HepG2 (cell line): ENCODE measurements around the gene AKT2. TPM values are rescaled to one million over a fixed set of nuclear protein-coding genes. Genes with fewer than 3 reads are reported as not detected.

ENCODE experiments used
- ATF7 ChIP-seq, 2 experiments: fragments of 450-650 bp in 1 of 2; sonication (generic) in 1 of 2; formaldehyde crosslinking in 1 of 2; IDR thresholded peaks; 2 replicates each; pipeline versions ENCODE4 v1.4.0 to v1.6.1; 2016 to 2020; ENCODE audit warnings: antibody characterized with exemption in 1 of 2, mild to moderate bottlenecking in 1 of 2, missing genetic modification reagents in 1 of 2
- ATM ChIP-seq: fragments of 450-650 bp; IDR thresholded peaks from 2 replicates; pipeline ENCODE4 v1.7.1; 2017; ENCODE audit warnings: mild to moderate bottlenecking, borderline replicate concordance
- DPF2 ChIP-seq: sonication (generic); formaldehyde crosslinking; IDR thresholded peaks from 2 replicates; pipeline ENCODE4 v1.4.0; 2020; ENCODE audit warnings: mild to moderate bottlenecking, low read depth, missing genetic modification reagents, borderline replicate concordance
- ETV5 ChIP-seq: IDR thresholded peaks from 2 replicates; pipeline ENCODE4 v1.6.1; 2018; ENCODE audit warnings: missing biosample characterization, missing genetic modification reagents, inconsistent platforms, borderline replicate concordance
- FOXA1 ChIP-seq, 2 experiments: fragments of 450-650 bp in 1 of 2; sonication (generic) in 1 of 2; formaldehyde crosslinking in 1 of 2; IDR thresholded peaks; 2 replicates each; pipeline versions ENCODE4 v1.4.0 to v1.6.1; 2016 to 2020; ENCODE audit warnings: missing genetic modification reagents in 1 of 2
- IRX3 ChIP-seq: sonication (generic); formaldehyde crosslinking; IDR thresholded peaks from 2 replicates; pipeline ENCODE4 v1.8.1; 2023; ENCODE audit warnings: mild to moderate bottlenecking, low read depth, missing genetic modification reagents, borderline replicate concordance
- MIER3 ChIP-seq: IDR thresholded peaks from 2 replicates; pipeline ENCODE4 v1.6.1; 2016; ENCODE audit warnings: missing compliant biosample characterization, borderline replicate concordance
- NONO ChIP-seq, 2 experiments: fragments of 450-650 bp in 1 of 2; sonication (generic) in 1 of 2; formaldehyde crosslinking in 1 of 2; IDR thresholded peaks in 1 of 2; conservative IDR thresholded peaks in 1 of 2; 2 replicates each; pipeline versions ENCODE4 v1.6.1 to v1.8.0; 2017 to 2022; ENCODE audit warnings: mild to moderate bottlenecking in 1 of 2, missing genetic modification reagents in 1 of 2, moderate library complexity in 1 of 2
- RFX3 ChIP-seq: IDR thresholded peaks from 2 replicates; pipeline ENCODE4 v1.6.1; 2016; ENCODE audit warnings: missing biosample characterization, missing genetic modification reagents
- RFX5 ChIP-seq: IDR thresholded peaks from 2 replicates; pipeline ENCODE4 v1.6.1; 2011; ENCODE audit warnings: low read depth, low read length, improper control_type of control experiment
- TBP ChIP-seq: sonication (generic); formaldehyde crosslinking; IDR thresholded peaks from 2 replicates; pipeline ENCODE4 v1.5.0; 2020; ENCODE audit warnings: missing genetic modification reagents
- ZC3H13 ChIP-seq: sonication (generic); formaldehyde crosslinking; IDR thresholded peaks from 2 replicates; pipeline ENCODE4 v1.8.1; 2023; ENCODE audit warnings: mild to moderate bottlenecking, missing genetic modification reagents, moderate library complexity
- ZNF24 ChIP-seq: fragments of 450-650 bp; IDR thresholded peaks from 2 replicates; pipeline ENCODE4 v1.6.1; 2017; ENCODE audit warnings: antibody characterized with exemption, mild to moderate bottlenecking
- ZNF30 ChIP-seq: sonication (generic); formaldehyde crosslinking; IDR thresholded peaks from 2 replicates; pipeline ENCODE4 v1.5.0; 2020; ENCODE audit warnings: mild to moderate bottlenecking, missing genetic modification reagents
- ZNF589 ChIP-seq: sonication (generic); formaldehyde crosslinking; conservative IDR thresholded peaks from 2 replicates; pipeline ENCODE4 v1.8.0; 2022; ENCODE audit warnings: mild to moderate bottlenecking, moderate library complexity, missing genetic modification reagents
- ZSCAN9 ChIP-seq: IDR thresholded peaks from 2 replicates; pipeline ENCODE4 v1.6.1; 2016; ENCODE audit warnings: borderline replicate concordance
- polyA plus RNA-seq, 8 experiments: library from polyadenylated mRNA; depleted of rRNA in 3 of 8; stranded (reverse) in 7 of 8; unstranded in 1 of 8; fragments of >200 nt; fragmentation: Illumina TruSeq in 4 of 8; extraction: Trizol in 4 of 8; gene quantifications; 2 replicates each; pipeline versions ENCODE4 v1.2.1 to v1.2.3, GENCODE V29; 2011 to 2016; ENCODE audit warnings: low read depth in 4 of 8, missing spikeins in 1 of 8, mixed read lengths in 1 of 8; ENCODE audit not compliant: insufficient read depth in 1 of 8
- total RNA-seq, 5 experiments: library from RNA; depleted of rRNA; stranded (reverse); fragments of >200 nt; fragmentation: Illumina TruSeq; extraction: Trizol; gene quantifications; 2 replicates each; pipeline ENCODE4 v1.2.3, GENCODE V29; 2016; ENCODE audit warnings: low read depth in 1 of 5
- TF ChIP-seq, protein P1 (sequence below): sonication (generic); formaldehyde crosslinking; IDR thresholded peaks from 2 replicates; pipeline ENCODE4 v1.5.1; 2020; ENCODE audit warnings: missing genetic modification reagents, mild to moderate bottlenecking, borderline replicate concordance
- TF ChIP-seq, protein P2 (sequence below): sonication (generic); formaldehyde crosslinking; IDR thresholded peaks from 2 replicates; pipeline ENCODE4 v1.5.0; 2020; ENCODE audit warnings: missing genetic modification reagents
- TF ChIP-seq, protein P3 (sequence below): IDR thresholded peaks from 2 replicates; pipeline ENCODE4 v1.6.1; 2016; ENCODE audit warnings: low read depth, borderline replicate concordance
- TF ChIP-seq, protein P4 (sequence below): sonication (generic); formaldehyde crosslinking; IDR thresholded peaks from 2 replicates; pipeline ENCODE4 v1.4.0; 2020; ENCODE audit warnings: missing genetic modification reagents
- TF ChIP-seq, protein P5 (sequence below): sonication (generic); formaldehyde crosslinking; IDR thresholded peaks from 2 replicates; pipeline ENCODE4 v1.8.0; 2022; ENCODE audit warnings: missing genetic modification reagents, low read depth, mild to moderate bottlenecking, borderline replicate concordance
- TF ChIP-seq, protein P6 (sequence below): sonication (generic); IDR thresholded peaks from 2 replicates; pipeline ENCODE4 v1.6.1; 2016; ENCODE audit warnings: low read depth, borderline replicate concordance

AKT2 gene
- total and polyA plus RNA-seq, 2 of the 13 experiments (the other 11 are each of a cell fraction or from before 2014, with no cell fraction given), result 82.1 to 173 TPM

DNA sequence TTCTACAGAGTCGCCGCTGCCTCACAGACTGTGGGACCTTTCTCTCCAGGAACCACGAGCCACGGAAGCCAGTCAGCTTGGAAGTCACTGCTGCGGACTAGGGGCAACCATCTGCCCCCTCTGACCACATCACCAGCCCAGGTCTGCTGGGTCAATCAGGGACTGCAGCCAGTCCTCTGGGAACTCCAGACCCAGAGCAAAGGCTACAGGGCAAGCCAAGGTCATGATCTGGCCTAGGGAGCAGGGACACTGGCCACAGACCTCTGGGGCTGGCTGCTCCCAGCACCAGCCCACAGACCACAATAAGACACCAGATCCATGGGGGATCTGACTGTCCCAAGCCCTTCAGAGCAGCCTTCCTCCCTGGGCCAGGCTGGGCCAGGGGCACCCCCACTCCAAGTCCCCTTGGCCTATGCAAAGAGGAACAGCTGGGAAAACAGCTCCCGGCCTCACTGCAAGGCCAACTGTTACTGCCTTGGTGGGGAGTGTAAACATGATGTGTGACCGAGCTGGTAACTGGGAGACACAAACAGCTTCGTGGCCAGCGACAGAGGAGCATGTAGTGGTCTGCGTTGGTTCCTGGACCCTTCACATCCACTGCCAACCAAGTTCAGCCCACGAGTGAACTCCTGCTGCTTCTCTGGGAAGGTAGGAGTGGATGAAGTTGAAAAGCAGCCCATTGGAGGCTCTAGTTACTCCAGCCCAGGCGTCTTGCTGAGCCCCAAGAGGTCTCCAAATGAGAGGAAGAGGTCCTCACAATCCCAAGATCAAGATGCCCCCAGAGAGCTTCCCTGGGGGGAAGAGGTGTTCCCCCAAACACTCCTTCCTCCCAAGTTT, 1.5 kb downstream of the AKT2 start (continued):
- TF ChIP-seq, protein P1, sequence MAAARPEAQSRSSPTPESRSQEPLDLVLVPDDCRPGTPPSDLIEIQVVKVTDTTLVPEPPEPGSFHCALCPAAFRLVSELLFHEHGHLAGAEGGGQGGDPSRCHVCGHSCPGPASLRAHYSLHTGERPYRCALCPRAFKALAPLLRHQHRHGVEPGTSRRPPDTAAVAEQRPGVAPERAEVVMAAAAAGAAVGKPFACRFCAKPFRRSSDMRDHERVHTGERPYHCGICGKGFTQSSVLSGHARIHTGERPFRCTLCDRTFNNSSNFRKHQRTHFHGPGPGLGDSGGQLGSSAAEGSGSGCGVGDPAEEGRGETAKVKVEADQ (CRISPR knock-in tag), result no peak
- TF ChIP-seq, protein P2, sequence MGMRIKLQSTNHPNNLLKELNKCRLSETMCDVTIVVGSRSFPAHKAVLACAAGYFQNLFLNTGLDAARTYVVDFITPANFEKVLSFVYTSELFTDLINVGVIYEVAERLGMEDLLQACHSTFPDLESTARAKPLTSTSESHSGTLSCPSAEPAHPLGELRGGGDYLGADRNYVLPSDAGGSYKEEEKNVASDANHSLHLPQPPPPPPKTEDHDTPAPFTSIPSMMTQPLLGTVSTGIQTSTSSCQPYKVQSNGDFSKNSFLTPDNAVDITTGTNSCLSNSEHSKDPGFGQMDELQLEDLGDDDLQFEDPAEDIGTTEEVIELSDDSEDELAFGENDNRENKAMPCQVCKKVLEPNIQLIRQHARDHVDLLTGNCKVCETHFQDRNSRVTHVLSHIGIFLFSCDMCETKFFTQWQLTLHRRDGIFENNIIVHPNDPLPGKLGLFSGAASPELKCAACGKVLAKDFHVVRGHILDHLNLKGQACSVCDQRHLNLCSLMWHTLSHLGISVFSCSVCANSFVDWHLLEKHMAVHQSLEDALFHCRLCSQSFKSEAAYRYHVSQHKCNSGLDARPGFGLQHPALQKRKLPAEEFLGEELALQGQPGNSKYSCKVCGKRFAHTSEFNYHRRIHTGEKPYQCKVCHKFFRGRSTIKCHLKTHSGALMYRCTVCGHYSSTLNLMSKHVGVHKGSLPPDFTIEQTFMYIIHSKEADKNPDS (CRISPR knock-in tag), result no peak
- TF ChIP-seq ZSCAN9 (CRISPR knock-in tag) (no peak), ATF7 (IDR thresholded peaks at IDR 0.05) (no peak), ATF7 (CRISPR knock-in tag; IDR thresholded peaks at IDR 0.05) (peak; percentile 46; the same call in 1 of the 2 replicates), ZC3H13 (0 out of 2 replicates have a peak, but pooled peaks have one; percentile 47), ZNF589 (CRISPR knock-in tag) (no peak; the same call in 1 of the 2 replicates), ETV5 (CRISPR knock-in tag) (no peak; the same call in 1 of the 2 replicates), DPF2 (CRISPR knock-in tag) (0 out of 2 replicates have a peak, but pooled peaks have one; percentile 43), ZNF24 (no peak), MIER3 (CRISPR knock-in tag) (no peak; the same call in 1 of the 2 replicates), NONO (IDR thresholded peaks at IDR 0.05) (no peak), NONO (CRISPR knock-in tag; conservative IDR thresholded peaks at IDR 0.05) (no peak), RFX3 (CRISPR knock-in tag) (no peak), IRX3 (CRISPR knock-in tag) (no peak), RFX5 (no peak), TBP (no peak), ATM (no peak), FOXA1 (IDR thresholded peaks at IDR 0.05) (no peak), FOXA1 (CRISPR knock-in tag; IDR thresholded peaks at IDR 0.05) (peak; percentile 95), ZNF30 (CRISPR knock-in tag) (no peak)
- TF ChIP-seq, protein P3, sequence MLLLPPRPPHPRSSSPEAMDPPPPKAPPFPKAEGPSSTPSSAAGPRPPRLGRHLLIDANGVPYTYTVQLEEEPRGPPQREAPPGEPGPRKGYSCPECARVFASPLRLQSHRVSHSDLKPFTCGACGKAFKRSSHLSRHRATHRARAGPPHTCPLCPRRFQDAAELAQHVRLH, result no peak
- TF ChIP-seq, protein P4, sequence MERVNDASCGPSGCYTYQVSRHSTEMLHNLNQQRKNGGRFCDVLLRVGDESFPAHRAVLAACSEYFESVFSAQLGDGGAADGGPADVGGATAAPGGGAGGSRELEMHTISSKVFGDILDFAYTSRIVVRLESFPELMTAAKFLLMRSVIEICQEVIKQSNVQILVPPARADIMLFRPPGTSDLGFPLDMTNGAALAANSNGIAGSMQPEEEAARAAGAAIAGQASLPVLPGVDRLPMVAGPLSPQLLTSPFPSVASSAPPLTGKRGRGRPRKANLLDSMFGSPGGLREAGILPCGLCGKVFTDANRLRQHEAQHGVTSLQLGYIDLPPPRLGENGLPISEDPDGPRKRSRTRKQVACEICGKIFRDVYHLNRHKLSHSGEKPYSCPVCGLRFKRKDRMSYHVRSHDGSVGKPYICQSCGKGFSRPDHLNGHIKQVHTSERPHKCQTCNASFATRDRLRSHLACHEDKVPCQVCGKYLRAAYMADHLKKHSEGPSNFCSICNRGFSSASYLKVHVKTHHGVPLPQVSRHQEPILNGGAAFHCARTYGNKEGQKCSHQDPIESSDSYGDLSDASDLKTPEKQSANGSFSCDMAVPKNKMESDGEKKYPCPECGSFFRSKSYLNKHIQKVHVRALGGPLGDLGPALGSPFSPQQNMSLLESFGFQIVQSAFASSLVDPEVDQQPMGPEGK (CRISPR knock-in tag), result peak; percentile 66; the same call in 1 of the 2 replicates
- TF ChIP-seq, protein P5, sequence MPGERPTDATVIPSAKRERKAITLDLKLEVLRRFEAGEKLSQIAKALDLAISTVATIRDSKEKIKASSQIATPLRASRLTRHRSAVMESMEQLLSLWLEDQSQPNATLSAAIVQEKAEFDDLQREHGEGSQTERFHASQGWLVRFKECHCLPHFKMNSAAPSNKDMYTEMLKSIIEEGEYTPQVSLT (CRISPR knock-in tag), result no peak
- TF ChIP-seq, protein P6, sequence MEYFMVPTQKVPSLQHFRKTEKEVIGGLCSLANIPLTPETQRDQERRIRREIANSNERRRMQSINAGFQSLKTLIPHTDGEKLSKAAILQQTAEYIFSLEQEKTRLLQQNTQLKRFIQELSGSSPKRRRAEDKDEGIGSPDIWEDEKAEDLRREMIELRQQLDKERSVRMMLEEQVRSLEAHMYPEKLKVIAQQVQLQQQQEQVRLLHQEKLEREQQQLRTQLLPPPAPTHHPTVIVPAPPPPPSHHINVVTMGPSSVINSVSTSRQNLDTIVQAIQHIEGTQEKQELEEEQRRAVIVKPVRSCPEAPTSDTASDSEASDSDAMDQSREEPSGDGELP, result peak; percentile 94
